CD14-positive monocyte (primary cell): Measurements from ENCODE around the gene ERCC1. TPM values are rescaled to one million over a fixed set of nuclear protein-coding genes. Genes with fewer than 3 reads are reported as not detected.

Experiments used
- DNase-seq, 3 donors: peaks; one replicate each; pipeline ENCODE4 v3.0.0-alpha.2; 2011 to 2022
- H2AFZ ChIP-seq: 2 replicates; pipeline ENCODE4 v1.6.0; 2012; ENCODE audit warnings: mild to moderate bottlenecking, low read depth, low read length, inconsistent platforms; ENCODE audit not compliant: insufficient read depth, poor library complexity, severe bottlenecking
- H3K27ac ChIP-seq, 2 donors: 1 replicate in 1 of 2; 2 replicates in 1 of 2; pipeline ENCODE4 v1.5.1; 2012 to 2013; ENCODE audit warnings: low read length in 2 of 2, control low read depth in 1 of 2, inconsistent platforms in 1 of 2, low read depth in 1 of 2, mild to moderate bottlenecking in 1 of 2
- H3K27me3 ChIP-seq, 2 donors: one replicate each; pipeline versions ENCODE4 v1.6.0 to v1.6.1; 2011 to 2013; ENCODE audit warnings: low read length in 2 of 2; ENCODE audit not compliant: control insufficient read depth in 2 of 2, insufficient read depth in 2 of 2
- H3K36me3 ChIP-seq, 2 donors: replicated peaks in 1 of 2; 1 replicate in 1 of 2; 2 replicates in 1 of 2; pipeline versions ENCODE4 v1.5.1 to v1.6.1; 2012 to 2013; ENCODE audit warnings: low read length in 2 of 2, control low read depth in 1 of 2, inconsistent platforms in 1 of 2, mild to moderate bottlenecking in 1 of 2; ENCODE audit not compliant: insufficient read depth in 2 of 2, control insufficient read depth in 1 of 2
- H3K4me1 ChIP-seq, 2 donors: 1 replicate in 1 of 2; 2 replicates in 1 of 2; pipeline versions ENCODE4 v1.5.1 to v1.6.1; 2012 to 2013; ENCODE audit warnings: low read length in 2 of 2, control low read depth in 1 of 2, inconsistent platforms in 1 of 2, mild to moderate bottlenecking in 1 of 2, moderate library complexity in 1 of 2; ENCODE audit not compliant: insufficient read depth in 2 of 2, control insufficient read depth in 1 of 2
- H3K4me2 ChIP-seq: replicated peaks from 2 replicates; pipeline ENCODE3; 2012; ENCODE audit warnings: low read length, moderate library complexity, mild to moderate bottlenecking; ENCODE audit not compliant: poor library complexity, severe bottlenecking; ENCODE audit errors: extremely low read depth
- H3K4me3 ChIP-seq, 3 experiments: fragments of 200-600 bp in 1 of 3; sonication (generic) in 1 of 3; replicated peaks in 1 of 3; 1 replicate in 2 of 3; 2 replicates in 1 of 3; pipeline ENCODE4 v1.5.1; 2011 to 2013; ENCODE audit warnings: low read length in 3 of 3, mild to moderate bottlenecking in 3 of 3, control low read depth in 2 of 3, low read depth in 2 of 3, inconsistent platforms in 1 of 3, moderate library complexity in 1 of 3
- H3K79me2 ChIP-seq: 2 replicates; pipeline ENCODE4 v1.6.0; 2012; ENCODE audit warnings: mild to moderate bottlenecking, control low read depth, inconsistent platforms, low read length, moderate library complexity; ENCODE audit not compliant: insufficient read depth
- H3K9ac ChIP-seq: 2 replicates; pipeline ENCODE4 v1.6.0; 2017; ENCODE audit warnings: low read length, mild to moderate bottlenecking; ENCODE audit not compliant: insufficient read depth, poor library complexity, severe bottlenecking
- H3K9me3 ChIP-seq, 2 donors: replicated peaks in 1 of 2; 1 replicate in 1 of 2; 2 replicates in 1 of 2; pipeline versions ENCODE4 v1.5.1 to v1.6.1; 2012 to 2013; ENCODE audit warnings: low read length in 2 of 2, control low read depth in 1 of 2; ENCODE audit not compliant: control insufficient read depth in 1 of 2, insufficient read depth in 1 of 2
- H4K20me1 ChIP-seq: 2 replicates; pipeline ENCODE4 v1.6.0; 2012; ENCODE audit warnings: mild to moderate bottlenecking, low read length, control low read depth, moderate library complexity; ENCODE audit not compliant: insufficient read depth
- H3K27ac Mint-ChIP-seq, 7 donors: one replicate each; pipeline ENCODE4 v1.8.0; 2020; ENCODE audit warnings: mild to moderate bottlenecking in 7 of 7, mixed read lengths in 7 of 7, moderate library complexity in 6 of 7, inconsistent platforms in 2 of 7
- H3K27me3 Mint-ChIP-seq, 3 donors: one replicate each; pipeline ENCODE4 v1.8.0; 2021 to 2022; ENCODE audit warnings: low read depth in 3 of 3, mild to moderate bottlenecking in 3 of 3, mixed read lengths in 3 of 3, moderate library complexity in 3 of 3, inconsistent platforms in 1 of 3
- H3K36me3 Mint-ChIP-seq, 2 donors: one replicate each; pipeline ENCODE4 v1.8.0; 2020; ENCODE audit warnings: mixed read lengths in 2 of 2, inconsistent platforms in 1 of 2, mild to moderate bottlenecking in 1 of 2
- H3K4me1 Mint-ChIP-seq: one replicate; pipeline ENCODE4 v1.8.0; 2020; ENCODE audit warnings: mild to moderate bottlenecking, mixed read lengths
- H3K4me3 Mint-ChIP-seq, 2 donors: one replicate each; pipeline ENCODE4 v1.8.0; 2020; ENCODE audit warnings: mild to moderate bottlenecking in 2 of 2, mixed read lengths in 2 of 2, moderate library complexity in 1 of 2
- H3K9me3 Mint-ChIP-seq, 7 donors: one replicate each; pipeline ENCODE4 v1.8.0; 2020 to 2022; ENCODE audit warnings: mixed read lengths in 7 of 7, mild to moderate bottlenecking in 6 of 7, moderate library complexity in 6 of 7, inconsistent platforms in 2 of 7
- WGBS: methylation state at CpG from one replicate; pipeline ENCODE4 v1.1.5; 2013; ENCODE audit warnings: missing lambda C conversion rate; ENCODE audit not compliant: insufficient coverage; 5-methylcytosine and 5-hydroxymethylcytosine counted together
- intact Hi-C, 2 donors: fragments of 100-400 bp; cut with micrococcal nuclease; formaldehyde crosslinking; loops; one replicate each; pipeline versions ENCODE4 v1.15.0 to v1.15.1; 2023
- polyA plus RNA-seq, 3 donors: library from polyadenylated mRNA; depleted of rRNA in 1 of 3; unstranded in 2 of 3; stranded (reverse) in 1 of 3; fragments of 300-500 nt in 2 of 3; fragments of >200 nt in 1 of 3; fragmentation: Illumina TruSeq in 2 of 3; gene quantifications; 1 replicate in 2 of 3; 2 replicates in 1 of 3; pipeline ENCODE4 v1.2.3, GENCODE V29; 2012 to 2021
- TF ChIP-seq, protein P1 (sequence below): fragments of 200-600 bp; IDR thresholded peaks from one replicate; pipeline ENCODE4 v1.8.0; 2022; ENCODE audit warnings: antibody characterized with exemption, mild to moderate bottlenecking

ERCC1 gene
- polyA plus RNA-seq, 3 donors = 62.2 to 78.2 (median 74.6) TPM

GRCh38 chr19:45409557-45409920 is 14.2 kb downstream of the ERCC1 start:
- Histone ChIP-seq H3K27ac (peak overlapping the region; percentile 11 to 30), H2AFZ (no peak overlapping the region), H3K9me3 (peaks cover 0 to 3% of the 10 kb centered on the region in 2 donors), H3K27me3 (peaks cover 4 to 7% of the 10 kb centered on the region in 2 donors), H3K4me2 (peak overlapping the region; percentile 53), H3K36me3 (peaks cover 17 to 21% of the 10 kb centered on the region in 2 donors), H4K20me1 (peaks cover 9% of the 10 kb centered on the region), H3K4me1 (peaks cover 48 to 55% of the 10 kb centered on the region in 2 donors), H3K79me2 (no peaks in the 10 kb centered on the region), H3K9ac (no peak overlapping the region), H3K4me3 (peak overlapping the region in 1 of 3 experiments; percentile 36)
- intact Hi-C loops = loop anchor here in 1 of 2 donors (5.0 to 10.0 kb wide), 2 partner anchors 37 to 225 kb away; partner anchors contain the start of genes EML2 and ERCC2
- H3K27me3 Mint-ChIP-seq = peaks cover 8 to 9% (median 9%) of the 10 kb centered on the region in 3 donors
- peak in 2 of 3 donors; percentile 46 to 63 for DNase-seq
- peaks cover 22 to 32% of the 10 kb centered on the region in 2 donors for H3K36me3 Mint-ChIP-seq
- peaks cover 0 to 6% (median 3%) of the 10 kb centered on the region in 7 donors for H3K9me3 Mint-ChIP-seq
- H3K4me3 Mint-ChIP-seq = peak overlapping the region; percentile 24 to 57
- peak overlapping the region; percentile 1 to 79 (median 35) for H3K27ac Mint-ChIP-seq
- H3K4me1 Mint-ChIP-seq = peaks cover 41% of the 10 kb centered on the region
- TF ChIP-seq, protein P1, sequence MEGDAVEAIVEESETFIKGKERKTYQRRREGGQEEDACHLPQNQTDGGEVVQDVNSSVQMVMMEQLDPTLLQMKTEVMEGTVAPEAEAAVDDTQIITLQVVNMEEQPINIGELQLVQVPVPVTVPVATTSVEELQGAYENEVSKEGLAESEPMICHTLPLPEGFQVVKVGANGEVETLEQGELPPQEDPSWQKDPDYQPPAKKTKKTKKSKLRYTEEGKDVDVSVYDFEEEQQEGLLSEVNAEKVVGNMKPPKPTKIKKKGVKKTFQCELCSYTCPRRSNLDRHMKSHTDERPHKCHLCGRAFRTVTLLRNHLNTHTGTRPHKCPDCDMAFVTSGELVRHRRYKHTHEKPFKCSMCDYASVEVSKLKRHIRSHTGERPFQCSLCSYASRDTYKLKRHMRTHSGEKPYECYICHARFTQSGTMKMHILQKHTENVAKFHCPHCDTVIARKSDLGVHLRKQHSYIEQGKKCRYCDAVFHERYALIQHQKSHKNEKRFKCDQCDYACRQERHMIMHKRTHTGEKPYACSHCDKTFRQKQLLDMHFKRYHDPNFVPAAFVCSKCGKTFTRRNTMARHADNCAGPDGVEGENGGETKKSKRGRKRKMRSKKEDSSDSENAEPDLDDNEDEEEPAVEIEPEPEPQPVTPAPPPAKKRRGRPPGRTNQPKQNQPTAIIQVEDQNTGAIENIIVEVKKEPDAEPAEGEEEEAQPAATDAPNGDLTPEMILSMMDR = no peak
- WGBS = no CpG with 5 or more reads among the region's 4 CpGs

- intact Hi-C loops = loop anchor here in 1 of 2 donors (5.0 to 10.0 kb wide), 2 partner anchors 37 to 226 kb away; partner anchors contain the start of genes EML2 and ERCC2
- H3K27me3 Mint-ChIP-seq = peaks cover 14 to 15% (median 14%) of the 10 kb centered on the region in 3 donors
- DNase-seq = no peak
- peak overlapping the region in 1 of 2 donors; percentile 57 for H3K4me3 Mint-ChIP-seq
- H3K4me3 ChIP-seq = peak overlapping the region in 1 of 3 experiments; percentile 36
- H3K4me1 ChIP-seq = peaks cover 54 to 61% of the 10 kb centered on the region in 2 donors
- TF ChIP-seq, protein P1 = no peak
- peaks cover 11 to 15% of the 10 kb centered on the region in 2 donors for H3K36me3 ChIP-seq
- peak overlapping the region; percentile 53 for H3K4me2 ChIP-seq
- H3K9ac ChIP-seq = no peak overlapping the region
- H3K27ac Mint-ChIP-seq = peak overlapping the region in 6 of 7 donors; percentile 3 to 82 (median 72)
- H4K20me1 ChIP-seq = peaks cover 9% of the 10 kb centered on the region
- 82% methylated on average over 9 of the region's 15 CpGs for WGBS
- peaks cover 44% of the 10 kb centered on the region for H3K4me1 Mint-ChIP-seq
- peaks cover 17 to 27% of the 10 kb centered on the region in 2 donors for H3K36me3 Mint-ChIP-seq
- no peak overlapping the region for H2AFZ ChIP-seq
- H3K27me3 ChIP-seq = peaks cover 9 to 12% of the 10 kb centered on the region in 2 donors
- peaks cover 0 to 7% (median 6%) of the 10 kb centered on the region in 7 donors for H3K9me3 Mint-ChIP-seq
- no peaks in the 10 kb centered on the region for H3K79me2 ChIP-seq
- H3K9me3 ChIP-seq = peaks cover 4 to 5% of the 10 kb centered on the region in 2 donors
- peak overlapping the region; percentile 11 to 30 for H3K27ac ChIP-seq
Observed at GRCh38 chr19:45408830-45409556, 14.7 kb downstream of the ERCC1 start.
